Neural cell (in vitro differentiated cells): ENCODE results near the gene CASZ1. TPM values are rescaled to one million over a fixed set of nuclear protein-coding genes. Genes with fewer than 3 reads are reported as not detected.

Experiments
- H2AFZ ChIP-seq: fragments of 200-600, 300-800 bp; sonication (generic), shearing (Covaris generic); 2 replicates; pipeline ENCODE4 v1.6.0; 2014; ENCODE audit warnings: low read depth, mild to moderate bottlenecking, antibody characterized with exemption, low read length, moderate library complexity
- H3F3A ChIP-seq: fragments of 200-600 bp; shearing (Covaris generic); 2 replicates; pipeline ENCODE4 v1.6.1; 2016; ENCODE audit warnings: mild to moderate bottlenecking, moderate library complexity, mixed read lengths, antibody characterized with exemption, low read length; ENCODE audit not compliant: insufficient read depth, poor library complexity, severe bottlenecking
- H3K27ac ChIP-seq: fragments of 200-600, 300-800 bp; sonication (generic), shearing (Covaris generic); 2 replicates; pipeline ENCODE4 v1.5.1; 2014; ENCODE audit warnings: mild to moderate bottlenecking, low read length, moderate library complexity
- H3K27me3 ChIP-seq: fragments of 300-800, 200-600 bp; sonication (generic), shearing (Covaris generic); 2 replicates; pipeline ENCODE4 v1.6.0; 2014; ENCODE audit warnings: mild to moderate bottlenecking, low read depth, low read length, moderate library complexity; ENCODE audit not compliant: insufficient read depth
- H3K36me3 ChIP-seq: fragments of 300-800, 200-600 bp; sonication (generic), shearing (Covaris generic); 2 replicates; pipeline ENCODE4 v1.5.1; 2014; ENCODE audit warnings: mild to moderate bottlenecking, antibody characterized with exemption, low read length, moderate library complexity; ENCODE audit not compliant: insufficient read depth
- H3K4me2 ChIP-seq: fragments of 300-800, 200-600 bp; sonication (generic), shearing (Covaris generic); 2 replicates; pipeline ENCODE4 v1.6.0; 2014; ENCODE audit warnings: mild to moderate bottlenecking, low read length
- H3K4me3 ChIP-seq: fragments of 300-800, 200-600 bp; sonication (generic), shearing (Covaris generic); 2 replicates; pipeline ENCODE4 v1.5.1; 2014; ENCODE audit warnings: mild to moderate bottlenecking, low read length, moderate library complexity
- H3K79me2 ChIP-seq: fragments of 200-600 bp; shearing (Covaris generic); replicated peaks from 2 replicates; pipeline ENCODE4 v1.6.0; 2014; ENCODE audit warnings: mild to moderate bottlenecking, low read length, moderate library complexity; ENCODE audit not compliant: insufficient read depth
- H3K9ac ChIP-seq: fragments of 300-800, 200-600 bp; sonication (generic), shearing (Covaris generic); 2 replicates; pipeline ENCODE4 v1.6.1; 2016; ENCODE audit warnings: mild to moderate bottlenecking, low read length, mixed read lengths
- H3K9me2 ChIP-seq: fragments of 200-600 bp; shearing (Covaris generic); 2 replicates; pipeline ENCODE4 v1.6.1; 2016; ENCODE audit warnings: mild to moderate bottlenecking, low read length, mixed read lengths; ENCODE audit not compliant: insufficient read depth
- H3K9me3 ChIP-seq: fragments of 200-600, 300-800 bp; sonication (generic), shearing (Covaris generic); 2 replicates; pipeline ENCODE4 v1.6.1; 2016; ENCODE audit warnings: mild to moderate bottlenecking, mixed run types, low read length, moderate library complexity, mixed read lengths
- H4K20me1 ChIP-seq: fragments of 200-600 bp; shearing (Covaris generic); 2 replicates; pipeline ENCODE4 v1.6.1; 2016; ENCODE audit warnings: mild to moderate bottlenecking, mixed run types; ENCODE audit not compliant: insufficient read depth
- EP300 ChIP-seq: fragments of 450-650 bp; conservative IDR thresholded peaks from 2 replicates; pipeline ENCODE4 v1.6.1; 2014; ENCODE audit warnings: antibody characterized with exemption, mild to moderate bottlenecking, moderate library complexity; ENCODE audit not compliant: poor library complexity, severe bottlenecking
- EZH2 ChIP-seq: fragments of 200-600, 300-800 bp; shearing (Covaris generic), sonication (generic); IDR thresholded peaks from 2 replicates; pipeline ENCODE4 v1.6.1; 2014; ENCODE audit warnings: antibody characterized with exemption, low read length, borderline replicate concordance, mild to moderate bottlenecking; ENCODE audit not compliant: insufficient read depth, poor library complexity, severe bottlenecking
- MXI1 ChIP-seq: fragments of 450-650 bp; conservative IDR thresholded peaks from 2 replicates; pipeline ENCODE4 v1.6.1; 2014; ENCODE audit warnings: antibody characterized with exemption, mild to moderate bottlenecking; ENCODE audit not compliant: poor library complexity, severe bottlenecking
- REST ChIP-seq: IDR thresholded peaks from 2 replicates; pipeline ENCODE4 v1.6.1; 2012; ENCODE audit warnings: borderline replicate concordance
- TAF1 ChIP-seq: IDR thresholded peaks from 2 replicates; pipeline ENCODE4 v1.6.1; 2012; ENCODE audit warnings: low read depth
- polyA plus RNA-seq: library from polyadenylated mRNA; depleted of rRNA; stranded (reverse); fragments of >200 nt; gene quantifications from 2 replicates; pipeline ENCODE4 v1.2.3, GENCODE V29; 2014
- TF ChIP-seq, protein P1 (sequence below): fragments of 450-650 bp; IDR thresholded peaks from 2 replicates; pipeline ENCODE4 v1.5.1; 2014; ENCODE audit warnings: antibody characterized with exemption, mild to moderate bottlenecking, moderate library complexity; ENCODE audit not compliant: poor library complexity, severe bottlenecking

The CASZ1 gene
- polyA plus RNA-seq, 1 donor from 2014 or later = 0.27 TPM

GRCh38 chr1:10644307-10645128, 151.9 kb downstream of the CASZ1 start:
- no peaks in the 10 kb centered on the region for H4K20me1 ChIP-seq
- no peaks in the 10 kb centered on the region for H3F3A ChIP-seq
- H3K4me2 ChIP-seq = no peak overlapping the region
- H3K4me3 ChIP-seq = no peak overlapping the region
- no peak overlapping the region for H2AFZ ChIP-seq
- no peaks in the 10 kb centered on the region for H3K79me2 ChIP-seq
- H3K27me3 ChIP-seq = no peaks in the 10 kb centered on the region
- no peaks in the 10 kb centered on the region for H3K36me3 ChIP-seq
- no peak for TF ChIP-seq EP300
- no peak overlapping the region for H3K9ac ChIP-seq
- peaks cover under 1% of the 10 kb centered on the region for H3K9me3 ChIP-seq
- no peak overlapping the region for H3K27ac ChIP-seq
- no peaks in the 10 kb centered on the region for H3K9me2 ChIP-seq

GRCh38 chr1:10643607-10644306, 152.7 kb downstream of the CASZ1 start:
- Histone ChIP-seq H3K79me2 (no peaks in the 10 kb centered on the region), H2AFZ (no peak overlapping the region), H3K9me3 (peaks cover 3% of the 10 kb centered on the region), H3K9me2 (no peaks in the 10 kb centered on the region), H3K4me3 (no peak overlapping the region), H3K27ac (no peak overlapping the region), H3K9ac (no peak overlapping the region), H3K27me3 (no peaks in the 10 kb centered on the region), H3K4me2 (no peak overlapping the region), H3K36me3 (no peaks in the 10 kb centered on the region), H4K20me1 (no peaks in the 10 kb centered on the region), H3F3A (no peaks in the 10 kb centered on the region)
- no peak for TF ChIP-seq TAF1
- TF ChIP-seq EZH2 = no peak
- TF ChIP-seq REST = no peak
- TF ChIP-seq MXI1 = no peak
- TF ChIP-seq, protein P1, sequence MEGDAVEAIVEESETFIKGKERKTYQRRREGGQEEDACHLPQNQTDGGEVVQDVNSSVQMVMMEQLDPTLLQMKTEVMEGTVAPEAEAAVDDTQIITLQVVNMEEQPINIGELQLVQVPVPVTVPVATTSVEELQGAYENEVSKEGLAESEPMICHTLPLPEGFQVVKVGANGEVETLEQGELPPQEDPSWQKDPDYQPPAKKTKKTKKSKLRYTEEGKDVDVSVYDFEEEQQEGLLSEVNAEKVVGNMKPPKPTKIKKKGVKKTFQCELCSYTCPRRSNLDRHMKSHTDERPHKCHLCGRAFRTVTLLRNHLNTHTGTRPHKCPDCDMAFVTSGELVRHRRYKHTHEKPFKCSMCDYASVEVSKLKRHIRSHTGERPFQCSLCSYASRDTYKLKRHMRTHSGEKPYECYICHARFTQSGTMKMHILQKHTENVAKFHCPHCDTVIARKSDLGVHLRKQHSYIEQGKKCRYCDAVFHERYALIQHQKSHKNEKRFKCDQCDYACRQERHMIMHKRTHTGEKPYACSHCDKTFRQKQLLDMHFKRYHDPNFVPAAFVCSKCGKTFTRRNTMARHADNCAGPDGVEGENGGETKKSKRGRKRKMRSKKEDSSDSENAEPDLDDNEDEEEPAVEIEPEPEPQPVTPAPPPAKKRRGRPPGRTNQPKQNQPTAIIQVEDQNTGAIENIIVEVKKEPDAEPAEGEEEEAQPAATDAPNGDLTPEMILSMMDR = no peak
